ENCODE data around the gene PHLPP2.

Gene PHLPP2

GRCh38 chr16:71724320-71724751 is at the start of gene PHLPP2:
Gene PHLPP2, minus strand, starts transcription at chr16:71724701. Its CDS starts 9,906 bp downstream, at chr16:71714795.
- DNase-seq (ENCODE audit: low spot score), result no peak

GRCh38 chr16:71771571-71771970 is 47.1 kb upstream of the PHLPP2 start:
- no peak for DNase-seq (ENCODE audit: low spot score)

GRCh38 chr16:71769222-71769621 is 44.7 kb upstream of the PHLPP2 start:
- DNase-seq (ENCODE audit: low spot score), result no peak

GRCh38 chr16:71767060-71767900 is 42.8 kb upstream of the PHLPP2 start:
- DNase-seq (ENCODE audit: low spot score), result no peak

GRCh38 chr16:71762186-71762585 is 37.7 kb upstream of the PHLPP2 start:
- DNase-seq (ENCODE audit: low spot score), result peak; percentile 42

GRCh38 chr16:71761097-71761496 is 36.6 kb upstream of the PHLPP2 start:
- no peak for DNase-seq (ENCODE audit: low spot score)

- DNase-seq (ENCODE audit: low spot score), result no peak
Observed at GRCh38 chr16:71758293-71758760, 33.8 kb upstream of the PHLPP2 start.

- no peak for DNase-seq (ENCODE audit: low spot score)
Observed at GRCh38 chr16:71754652-71755051, 30.2 kb upstream of the PHLPP2 start.

GRCh38 chr16:71754108-71754507 is 29.6 kb upstream of the PHLPP2 start:
- DNase-seq (ENCODE audit: low spot score), result no peak

GRCh38 chr16:71748226-71748625 is 23.7 kb upstream of the PHLPP2 start:
- DNase-seq (ENCODE audit: low spot score), result no peak

GRCh38 chr16:71746442-71747046 is 22.0 kb upstream of the PHLPP2 start:
- peak; percentile 60 for DNase-seq (ENCODE audit: low spot score)

GRCh38 chr16:71738855-71739254 is 14.4 kb upstream of the PHLPP2 start:
- no peak for DNase-seq (ENCODE audit: low spot score)

- no peak for DNase-seq (ENCODE audit: low spot score)
Observed at GRCh38 chr16:71737501-71737900, 13.0 kb upstream of the PHLPP2 start.

- no peak for DNase-seq (ENCODE audit: low spot score)
Observed at GRCh38 chr16:71734511-71734910, 10.0 kb upstream of the PHLPP2 start.

GRCh38 chr16:71732587-71732986 is 8.1 kb upstream of the PHLPP2 start:
- no peak for DNase-seq (ENCODE audit: low spot score)

GRCh38 chr16:71727551-71728324 is 3.2 kb upstream of the PHLPP2 start:
- no peak for DNase-seq (ENCODE audit: low spot score)

GRCh38 chr16:71726476-71727315 is 2.2 kb upstream of the PHLPP2 start:
- no peak for DNase-seq (ENCODE audit: low spot score)

GRCh38 chr16:71723537-71724319 is 773 bp downstream of the PHLPP2 start:
- peak; percentile 96 for DNase-seq (ENCODE audit: low spot score)

- DNase-seq (ENCODE audit: low spot score), result peak; percentile 91
Observed at GRCh38 chr16:71722801-71723536, 1.5 kb downstream of the PHLPP2 start.
